GM20431 (cell line): Measurements from ENCODE around the gene CCDC192.

ENCODE experiments used
- in situ Hi-C: fragments of 300-500 bp; cut with MseI, MboI; formaldehyde crosslinking; loops from one replicate; pipeline ENCODE4 v1.15.0; 2020; ENCODE audit warnings: low sequenced_read_pairs; ENCODE audit not compliant: unreplicated experiment

Gene CCDC192

GRCh38 chr5:127804886-127805426 lies 101.8 kb downstream of the CCDC192 start:
- in situ Hi-C loops = no loop called here

- in situ Hi-C loops = no loop called here
Observed at GRCh38 chr5:127805448-127805847, 102.3 kb downstream of the CCDC192 start.

GRCh38 chr5:127806776-127807175 lies 103.6 kb downstream of the CCDC192 start:
- in situ Hi-C loops = no loop called here

- in situ Hi-C loops = no loop called here
Observed at GRCh38 chr5:127809533-127809932, 106.3 kb downstream of the CCDC192 start.

- in situ Hi-C loops = no loop called here
Observed at GRCh38 chr5:127810017-127810416, 106.8 kb downstream of the CCDC192 start.

GRCh38 chr5:127810707-127811490 lies 107.7 kb downstream of the CCDC192 start:
- in situ Hi-C loops = no loop called here

- in situ Hi-C loops = no loop called here
Observed at GRCh38 chr5:127812570-127812969, 109.4 kb downstream of the CCDC192 start.

- in situ Hi-C loops = no loop called here
Observed at GRCh38 chr5:127813633-127814587, 110.7 kb downstream of the CCDC192 start.

- in situ Hi-C loops = no loop called here
Observed at GRCh38 chr5:127814588-127814973, 111.4 kb downstream of the CCDC192 start.

- in situ Hi-C loops = no loop called here
Observed at GRCh38 chr5:127820910-127821553, 117.8 kb downstream of the CCDC192 start.

- in situ Hi-C loops = no loop called here
Observed at GRCh38 chr5:127821896-127822295, 118.7 kb downstream of the CCDC192 start.

GRCh38 chr5:127824126-127824525 lies 120.9 kb downstream of the CCDC192 start:
- in situ Hi-C loops = no loop called here

GRCh38 chr5:127826011-127826410 lies 122.8 kb downstream of the CCDC192 start:
- in situ Hi-C loops = no loop called here

- in situ Hi-C loops = no loop called here
Observed at GRCh38 chr5:127827451-127827850, 124.3 kb downstream of the CCDC192 start.

- in situ Hi-C loops = no loop called here
Observed at GRCh38 chr5:127830157-127830556, 127.0 kb downstream of the CCDC192 start.

GRCh38 chr5:127830829-127831598 lies 127.8 kb downstream of the CCDC192 start:
- in situ Hi-C loops = no loop called here

GRCh38 chr5:127832067-127832466 lies 128.9 kb downstream of the CCDC192 start:
- in situ Hi-C loops = no loop called here

- in situ Hi-C loops = no loop called here
Observed at GRCh38 chr5:127834094-127834531, 130.9 kb downstream of the CCDC192 start.

GRCh38 chr5:127834554-127834953 lies 131.4 kb downstream of the CCDC192 start:
- in situ Hi-C loops = no loop called here
